PC-3 (cell line): ENCODE measurements around the gene CYTH3. TPM values are rescaled to one million over a fixed set of nuclear protein-coding genes. Genes with fewer than 3 reads are reported as not detected.
A peak's percentile ranks its signal among the peaks of the same experiment; 100 is the strongest.

Source experiments
- ATAC-seq: fragments of 200-7000 bp; cut with Tn5 transposase; 2 replicates; pipeline ENCODE4 v1.9.1; 2020; ENCODE audit warnings: mild to moderate bottlenecking, moderate library complexity
- BruUV-seq: library from RNA; stranded (reverse); fragments of 400-500 nt; replicated peaks from 2 replicates; lab custom pipeline; 2021; lab: Mats Ljungman, UMichigan
- CTCF ChIA-PET: fragments of 300-600 bp; sonication (Branson Sonifier 250); formaldehyde crosslinking; loops from one replicate; lab custom pipeline; 2022; ENCODE audit warnings: antibody characterized with exemption; lab: Charles Lee
- POLR2A ChIA-PET: fragments of 300-600 bp; sonication (Branson Sonifier 250); formaldehyde crosslinking; loops from one replicate; lab custom pipeline; 2022; ENCODE audit warnings: antibody characterized with exemption; ENCODE audit not compliant: unreplicated experiment; lab: Charles Lee
- DNase-seq: peaks from one replicate; pipeline ENCODE4 v3.0.0-alpha.2; 2015
- H2AFZ ChIP-seq: fragments of 300-600 bp; sonication (generic); 2 replicates; pipeline ENCODE4 v1.6.0; 2016; ENCODE audit warnings: antibody characterized with exemption, low read length
- H3F3A ChIP-seq: fragments of 300-600 bp; sonication (generic); one replicate; pipeline ENCODE4 v1.6.0; 2017; ENCODE audit warnings: antibody characterized with exemption, low read length, control low read depth, mild to moderate bottlenecking; ENCODE audit not compliant: unreplicated experiment
- H3K27ac ChIP-seq: fragments of 300-600 bp; sonication (generic); 2 replicates; pipeline ENCODE4 v1.5.1; 2016; ENCODE audit warnings: mild to moderate bottlenecking, low read length
- H3K27me3 ChIP-seq: fragments of 300-600 bp; sonication (generic); 2 replicates; pipeline ENCODE4 v1.6.1; 2016; ENCODE audit warnings: low read length, mixed read lengths
- H3K36me3 ChIP-seq: fragments of 300-600 bp; sonication (generic); 2 replicates; pipeline ENCODE4 v1.6.1; 2016; ENCODE audit warnings: low read depth, mixed run types, low read length, mixed read lengths
- H3K4me1 ChIP-seq: fragments of 300-600 bp; sonication (generic); 2 replicates; pipeline ENCODE4 v1.5.1; 2016; ENCODE audit warnings: low read length; ENCODE audit not compliant: insufficient read depth
- H3K4me2 ChIP-seq: fragments of 300-600 bp; sonication (generic); 2 replicates; pipeline ENCODE4 v1.6.0; 2016; ENCODE audit warnings: low read length
- H3K4me3 ChIP-seq: fragments of 300-600 bp; sonication (generic); 2 replicates; pipeline ENCODE4 v1.5.1; 2016; ENCODE audit warnings: mild to moderate bottlenecking, low read length, mixed read lengths
- H3K79me2 ChIP-seq: fragments of 300-600 bp; sonication (generic); 2 replicates; pipeline ENCODE4 v1.6.1; 2017; ENCODE audit warnings: low read length, mixed read lengths
- H3K9ac ChIP-seq: fragments of 300-600 bp; sonication (generic); 2 replicates; pipeline ENCODE4 v1.6.0; 2016; ENCODE audit warnings: mild to moderate bottlenecking, low read length
- H3K9me2 ChIP-seq: fragments of 300-600 bp; sonication (generic); replicated peaks from 2 replicates; pipeline ENCODE4 v1.6.1; 2016; ENCODE audit warnings: mixed run types, low read length, mixed read lengths
- H3K9me3 ChIP-seq: fragments of 300-600 bp; sonication (generic); 2 replicates; pipeline ENCODE4 v1.6.1; 2016; ENCODE audit warnings: low read length, mixed read lengths
- H4K20me1 ChIP-seq: fragments of 300-600 bp; sonication (generic); 2 replicates; pipeline ENCODE4 v1.6.1; 2016; ENCODE audit warnings: low read length, mixed read lengths
- EZH2 ChIP-seq: fragments of 300-600 bp; sonication (generic); IDR thresholded peaks from one replicate; pipeline ENCODE4 v1.6.1; 2017; ENCODE audit warnings: antibody characterized with exemption, mild to moderate bottlenecking, low read length; ENCODE audit not compliant: unreplicated experiment
- EZH2phosphoT487 ChIP-seq: fragments of 300-600 bp; sonication (generic); IDR thresholded peaks from 2 replicates; pipeline ENCODE4 v1.6.1; 2018; ENCODE audit warnings: mild to moderate bottlenecking, antibody characterized with exemption, low read length, borderline replicate concordance
- intact Hi-C: fragments of 100-400 bp; cut with micrococcal nuclease; formaldehyde crosslinking; loops from 2 replicates; pipeline ENCODE4 v1.9.0; 2023
- total RNA-seq: library from RNA; depleted of rRNA; stranded (reverse); fragments of >200 nt; gene quantifications from 2 replicates; pipeline ENCODE4 v1.2.3, GENCODE V29; 2014
- TF ChIP-seq, protein P1 (sequence below): fragments of 300-600 bp; sonication (generic); conservative IDR thresholded peaks from 2 replicates; pipeline ENCODE4 v1.5.1; 2017; ENCODE audit warnings: antibody characterized with exemption, low read depth, mild to moderate bottlenecking, low read length

CYTH3 gene
- total RNA-seq, 1 experiment from 2014 or later, result 23.1 TPM

DNA sequence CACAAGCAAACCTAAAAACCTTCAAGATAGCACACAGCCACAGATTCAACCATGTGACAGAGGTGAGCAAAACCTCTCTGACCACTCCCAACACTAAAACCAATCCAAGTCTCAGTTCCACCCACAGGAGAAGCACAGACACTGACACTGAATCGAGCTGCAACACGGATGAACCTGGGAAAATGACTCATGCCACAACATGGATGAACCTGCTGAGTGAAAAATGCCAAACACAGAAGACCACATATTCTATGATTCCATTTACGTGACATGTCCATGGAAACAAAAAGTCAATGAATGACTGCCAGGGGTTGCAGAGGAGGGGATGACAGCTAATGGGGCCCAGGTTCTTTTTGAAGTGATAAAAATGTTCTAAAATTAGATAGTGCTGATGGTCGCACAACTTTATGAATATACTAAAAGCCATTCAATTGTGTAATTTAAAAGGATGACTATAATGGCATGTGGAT is 22.0 kb downstream of the CYTH3 start:
- Histone ChIP-seq H3K4me2 (no peak overlapping the region), H3K27ac (no peak overlapping the region), H3K4me1 (peaks cover 14% of the 10 kb centered on the region), H3F3A (no peaks in the 10 kb centered on the region), H3K9ac (no peak overlapping the region), H3K9me2 (no peaks in the 10 kb centered on the region), H3K9me3 (no peaks in the 10 kb centered on the region), H3K4me3 (no peak overlapping the region), H4K20me1 (no peaks in the 10 kb centered on the region), H3K27me3 (no peaks in the 10 kb centered on the region), H3K79me2 (peaks cover 87% of the 10 kb centered on the region), H2AFZ (no peak overlapping the region), H3K36me3 (no peaks in the 10 kb centered on the region)
- intact Hi-C loops, result no loop called here
- ChIA-PET CTCF (no interaction called here), POLR2A (interaction anchor here (0.6 kb wide), 1 partner anchor 74 kb away, joined by 3 read pairs; no protein-coding TSS in a partner anchor)
- DNase-seq (no peak), ATAC-seq (no peak)
- no TSS peak for BruUV-seq
- no peak for TF ChIP-seq EZH2
- TF ChIP-seq EZH2phosphoT487, result no peak
- TF ChIP-seq, protein P1, sequence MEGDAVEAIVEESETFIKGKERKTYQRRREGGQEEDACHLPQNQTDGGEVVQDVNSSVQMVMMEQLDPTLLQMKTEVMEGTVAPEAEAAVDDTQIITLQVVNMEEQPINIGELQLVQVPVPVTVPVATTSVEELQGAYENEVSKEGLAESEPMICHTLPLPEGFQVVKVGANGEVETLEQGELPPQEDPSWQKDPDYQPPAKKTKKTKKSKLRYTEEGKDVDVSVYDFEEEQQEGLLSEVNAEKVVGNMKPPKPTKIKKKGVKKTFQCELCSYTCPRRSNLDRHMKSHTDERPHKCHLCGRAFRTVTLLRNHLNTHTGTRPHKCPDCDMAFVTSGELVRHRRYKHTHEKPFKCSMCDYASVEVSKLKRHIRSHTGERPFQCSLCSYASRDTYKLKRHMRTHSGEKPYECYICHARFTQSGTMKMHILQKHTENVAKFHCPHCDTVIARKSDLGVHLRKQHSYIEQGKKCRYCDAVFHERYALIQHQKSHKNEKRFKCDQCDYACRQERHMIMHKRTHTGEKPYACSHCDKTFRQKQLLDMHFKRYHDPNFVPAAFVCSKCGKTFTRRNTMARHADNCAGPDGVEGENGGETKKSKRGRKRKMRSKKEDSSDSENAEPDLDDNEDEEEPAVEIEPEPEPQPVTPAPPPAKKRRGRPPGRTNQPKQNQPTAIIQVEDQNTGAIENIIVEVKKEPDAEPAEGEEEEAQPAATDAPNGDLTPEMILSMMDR, result no peak

DNA sequence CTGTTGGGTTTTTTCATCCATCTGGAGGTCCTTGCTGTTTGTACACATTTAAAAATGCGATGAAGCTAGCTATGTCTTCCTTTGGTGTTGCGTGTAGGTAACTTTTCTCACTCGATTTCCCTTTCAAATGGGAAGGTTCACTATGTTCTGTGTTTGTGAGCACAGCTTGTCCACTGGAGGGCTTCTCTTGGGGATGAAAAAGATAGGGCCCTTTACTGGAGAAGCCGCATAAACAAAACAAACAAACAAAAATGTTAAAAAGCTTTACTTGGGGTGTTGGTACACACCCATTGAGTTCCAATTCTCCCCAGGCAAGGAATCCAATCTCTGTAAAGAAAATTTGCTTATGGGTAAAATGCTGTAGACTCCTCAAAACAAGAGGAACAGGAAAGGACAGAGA is 23.4 kb downstream of the CYTH3 start:
- peaks cover 78% of the 10 kb centered on the region for H3K79me2 ChIP-seq
- H3K9me3 ChIP-seq, result no peaks in the 10 kb centered on the region
- intact Hi-C loops, result no loop called here
- H3K4me2 ChIP-seq, result no peak overlapping the region
- BruUV-seq, result no TSS peak
- H3K4me3 ChIP-seq, result no peak overlapping the region
- H3K27ac ChIP-seq, result no peak overlapping the region
- H3K27me3 ChIP-seq, result no peaks in the 10 kb centered on the region
- DNase-seq (no peak), ATAC-seq (no peak)
- H4K20me1 ChIP-seq, result no peaks in the 10 kb centered on the region
- H2AFZ ChIP-seq, result no peak overlapping the region
- TF ChIP-seq EZH2, result no peak
- TF ChIP-seq EZH2phosphoT487, result no peak
- TF ChIP-seq, protein P1, result no peak
- ChIA-PET POLR2A (interaction anchor here (0.7 kb wide), 1 partner anchor 254 kb away, joined by 3 read pairs; no protein-coding TSS in a partner anchor), CTCF (interaction anchor here (0.5 to 0.7 kb wide), 2 partner anchors 23 to 34 kb away, joined by 3 to 4 read pairs; no protein-coding TSS in a partner anchor)
- H3F3A ChIP-seq, result no peaks in the 10 kb centered on the region
- no peaks in the 10 kb centered on the region for H3K9me2 ChIP-seq
- H3K9ac ChIP-seq, result no peak overlapping the region
- peaks cover 11% of the 10 kb centered on the region for H3K4me1 ChIP-seq
- H3K36me3 ChIP-seq, result no peaks in the 10 kb centered on the region

DNA sequence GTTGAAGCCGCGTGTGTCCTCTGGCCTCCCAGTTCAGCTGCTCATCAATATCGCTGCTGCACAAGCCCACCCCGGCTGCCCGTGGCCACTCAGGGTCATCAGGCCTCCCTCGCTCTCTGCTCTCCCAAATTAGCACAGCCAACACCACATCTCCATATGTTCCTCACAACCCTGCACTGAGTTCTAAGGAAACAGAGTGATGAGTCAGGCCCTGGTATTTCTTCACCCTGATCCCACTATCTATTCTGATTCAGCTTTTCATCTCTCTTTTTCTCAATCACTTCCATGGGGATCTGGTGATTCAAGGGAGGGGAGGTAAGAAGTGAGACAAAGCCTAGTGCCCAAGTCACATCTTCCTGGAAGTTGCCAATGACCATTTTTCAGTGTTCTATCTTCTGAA is 23.8 kb downstream of the CYTH3 start:
- Histone ChIP-seq H3K27ac (no peak overlapping the region), H3F3A (no peaks in the 10 kb centered on the region), H3K9ac (no peak overlapping the region), H3K4me1 (peaks cover 11% of the 10 kb centered on the region), H3K79me2 (peaks cover 81% of the 10 kb centered on the region), H3K9me2 (no peaks in the 10 kb centered on the region), H3K4me2 (no peak overlapping the region), H3K36me3 (no peaks in the 10 kb centered on the region), H2AFZ (no peak overlapping the region), H4K20me1 (no peaks in the 10 kb centered on the region), H3K9me3 (no peaks in the 10 kb centered on the region), H3K4me3 (no peak overlapping the region), H3K27me3 (no peaks in the 10 kb centered on the region)
- DNase-seq (peak; percentile 46), ATAC-seq (peak; percentile 70)
- TF ChIP-seq, protein P1, result no peak
- TF ChIP-seq EZH2phosphoT487, result no peak
- TF ChIP-seq EZH2, result no peak
- intact Hi-C loops, result no loop called here
- ChIA-PET POLR2A (interaction anchor here (0.7 kb wide), 1 partner anchor 254 kb away, joined by 3 read pairs; no protein-coding TSS in a partner anchor), CTCF (no interaction called here)
- no TSS peak for BruUV-seq
